Endodermal cell (in vitro differentiated cells): ENCODE results near the gene BRI3. TPM values are rescaled to one million over a fixed set of nuclear protein-coding genes. Genes with fewer than 3 reads are reported as not detected.

Experiments
- DNase-seq: peaks from one replicate; pipeline ENCODE4 v3.0.0-alpha.2; 2017
- H3K27ac ChIP-seq: 2 replicates; pipeline ENCODE4 v1.5.1; 2013; ENCODE audit warnings: mild to moderate bottlenecking, low read depth, low read length, moderate library complexity
- H3K27me3 ChIP-seq: 2 replicates; pipeline ENCODE4 v1.6.1; 2013; ENCODE audit warnings: mild to moderate bottlenecking, low read length, moderate library complexity; ENCODE audit not compliant: insufficient read depth, control insufficient read depth, poor library complexity, severe bottlenecking
- H3K36me3 ChIP-seq: 2 replicates; pipeline ENCODE4 v1.7.0; 2013; ENCODE audit warnings: mild to moderate bottlenecking, low read length, moderate library complexity; ENCODE audit not compliant: control insufficient read depth, insufficient read depth
- H3K4me1 ChIP-seq: one replicate; pipeline ENCODE4 v1.7.0; 2013; ENCODE audit warnings: low read length; ENCODE audit not compliant: control insufficient read depth, insufficient read depth
- H3K4me3 ChIP-seq: 2 replicates; pipeline ENCODE4 v1.5.1; 2013; ENCODE audit warnings: mild to moderate bottlenecking, low read length, moderate library complexity
- H3K9ac ChIP-seq: 2 replicates; pipeline ENCODE4 v1.6.1; 2013; ENCODE audit warnings: mild to moderate bottlenecking, low read length, moderate library complexity; ENCODE audit not compliant: poor library complexity, severe bottlenecking; ENCODE audit errors: extremely low read depth
- H3K9me3 ChIP-seq: 2 replicates; pipeline ENCODE4 v1.6.1; 2013; ENCODE audit warnings: mild to moderate bottlenecking, low read length, moderate library complexity; ENCODE audit not compliant: control insufficient read depth
- H3K27ac Mint-ChIP-seq: 2 replicates; pipeline ENCODE4 v1.8.0; 2020; ENCODE audit warnings: mixed read lengths
- H3K27me3 Mint-ChIP-seq: 2 replicates; pipeline ENCODE4 v1.8.0; 2021; ENCODE audit warnings: mild to moderate bottlenecking, mixed read lengths; ENCODE audit not compliant: insufficient read depth
- H3K36me3 Mint-ChIP-seq: 2 replicates; pipeline ENCODE4 v1.8.0; 2020; ENCODE audit warnings: low read depth, mixed read lengths
- H3K4me1 Mint-ChIP-seq: 2 replicates; pipeline ENCODE4 v1.8.0; 2020; ENCODE audit warnings: mixed read lengths
- H3K4me3 Mint-ChIP-seq: 2 replicates; pipeline ENCODE4 v1.8.0; 2020; ENCODE audit warnings: mild to moderate bottlenecking, moderate library complexity, mixed read lengths
- H3K9me3 Mint-ChIP-seq: 2 replicates; pipeline ENCODE4 v1.8.0; 2020; ENCODE audit warnings: mild to moderate bottlenecking, mixed read lengths
- WGBS, 2 experiments: methylation state at CpG; one replicate each; pipeline versions ENCODE4 v1.1.5 to v1.1.7; 2013; ENCODE audit warnings: missing lambda C conversion rate in 2 of 2, mixed read lengths in 1 of 2; ENCODE audit not compliant: insufficient coverage in 1 of 2, insufficient read length in 1 of 2; 5-methylcytosine and 5-hydroxymethylcytosine counted together
- total RNA-seq, 2 donors: library from RNA; stranded (reverse); fragmentation: NEBNext Ultra II Directional in 1 of 2; extraction: Animal tissue kit (Norgen Biotek cat#: 25700) in 1 of 2; gene quantifications; 2 replicates in 1 of 2; 3 replicates in 1 of 2; pipeline ENCODE4 v1.2.1, GENCODE V29; 2021
- TF ChIP-seq, protein P1 (sequence below): fragments of 200-600 bp; sonication (generic); conservative IDR thresholded peaks from 2 replicates; pipeline ENCODE4 v1.5.0; 2021; ENCODE audit warnings: antibody characterized with exemption, mild to moderate bottlenecking

Gene BRI3
- total RNA-seq, 2 donors from 2014 or later, result 130 to 152 TPM

DNA sequence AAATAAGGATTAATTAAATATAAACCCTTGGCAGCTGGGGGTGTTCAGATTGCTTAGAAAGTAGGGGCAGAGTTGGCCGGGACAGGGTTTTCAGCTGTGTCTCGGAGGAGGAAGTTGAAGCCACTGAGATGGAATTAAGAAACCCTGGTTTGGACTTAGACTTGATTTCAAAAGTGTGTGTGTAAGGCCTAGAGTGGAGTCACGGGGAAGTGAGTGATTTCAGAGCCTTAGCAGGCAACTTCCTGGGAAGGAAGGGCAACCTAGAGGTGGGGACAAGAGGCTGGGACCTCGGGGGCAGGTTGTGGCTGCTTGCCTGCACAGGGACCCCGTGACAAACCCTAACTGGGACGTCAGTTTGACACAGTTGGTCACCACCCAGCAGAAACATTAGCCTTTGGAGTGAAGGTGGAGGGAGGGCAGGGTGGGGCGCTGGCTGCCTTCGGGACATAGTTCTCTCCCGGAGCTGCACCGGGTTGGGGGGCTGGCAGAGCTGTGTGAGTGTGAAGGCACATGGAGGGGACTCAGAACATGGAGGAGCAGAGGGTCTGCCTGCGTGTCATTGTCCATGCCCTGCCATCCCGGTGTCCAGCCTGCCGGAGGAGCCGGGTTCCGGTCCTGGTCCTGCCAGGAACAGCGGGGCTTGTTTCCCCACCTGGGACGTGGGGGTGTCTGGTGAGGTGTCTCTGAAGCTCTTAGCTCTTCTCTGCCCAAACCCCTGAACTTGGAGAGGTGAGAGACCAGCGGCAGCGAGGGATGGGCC is 1.8 kb downstream of the BRI3 start:
- no peaks in the 10 kb centered on the region for H3K27me3 ChIP-seq
- Mint-ChIP-seq H3K4me3 (peak overlapping the region; percentile 84), H3K27ac (peak overlapping the region; percentile 90), H3K27me3 (no peaks in the 10 kb centered on the region), H3K9me3 (no peaks in the 10 kb centered on the region), H3K4me1 (peaks cover 25% of the 10 kb centered on the region), H3K36me3 (peaks cover 6% of the 10 kb centered on the region)
- peak overlapping the region; percentile 85 for H3K9ac ChIP-seq
- no peaks in the 10 kb centered on the region for H3K9me3 ChIP-seq
- WGBS, 2 experiments, result 91% methylated on average over 11 to 19 of the region's 19 CpGs
- TF ChIP-seq, protein P1, sequence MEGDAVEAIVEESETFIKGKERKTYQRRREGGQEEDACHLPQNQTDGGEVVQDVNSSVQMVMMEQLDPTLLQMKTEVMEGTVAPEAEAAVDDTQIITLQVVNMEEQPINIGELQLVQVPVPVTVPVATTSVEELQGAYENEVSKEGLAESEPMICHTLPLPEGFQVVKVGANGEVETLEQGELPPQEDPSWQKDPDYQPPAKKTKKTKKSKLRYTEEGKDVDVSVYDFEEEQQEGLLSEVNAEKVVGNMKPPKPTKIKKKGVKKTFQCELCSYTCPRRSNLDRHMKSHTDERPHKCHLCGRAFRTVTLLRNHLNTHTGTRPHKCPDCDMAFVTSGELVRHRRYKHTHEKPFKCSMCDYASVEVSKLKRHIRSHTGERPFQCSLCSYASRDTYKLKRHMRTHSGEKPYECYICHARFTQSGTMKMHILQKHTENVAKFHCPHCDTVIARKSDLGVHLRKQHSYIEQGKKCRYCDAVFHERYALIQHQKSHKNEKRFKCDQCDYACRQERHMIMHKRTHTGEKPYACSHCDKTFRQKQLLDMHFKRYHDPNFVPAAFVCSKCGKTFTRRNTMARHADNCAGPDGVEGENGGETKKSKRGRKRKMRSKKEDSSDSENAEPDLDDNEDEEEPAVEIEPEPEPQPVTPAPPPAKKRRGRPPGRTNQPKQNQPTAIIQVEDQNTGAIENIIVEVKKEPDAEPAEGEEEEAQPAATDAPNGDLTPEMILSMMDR, result no peak
- DNase-seq, result no peak
- H3K4me3 ChIP-seq, result peak overlapping the region; percentile 88
- H3K36me3 ChIP-seq, result peaks cover 7% of the 10 kb centered on the region
- no peaks in the 10 kb centered on the region for H3K4me1 ChIP-seq
- no peak overlapping the region for H3K27ac ChIP-seq

DNA sequence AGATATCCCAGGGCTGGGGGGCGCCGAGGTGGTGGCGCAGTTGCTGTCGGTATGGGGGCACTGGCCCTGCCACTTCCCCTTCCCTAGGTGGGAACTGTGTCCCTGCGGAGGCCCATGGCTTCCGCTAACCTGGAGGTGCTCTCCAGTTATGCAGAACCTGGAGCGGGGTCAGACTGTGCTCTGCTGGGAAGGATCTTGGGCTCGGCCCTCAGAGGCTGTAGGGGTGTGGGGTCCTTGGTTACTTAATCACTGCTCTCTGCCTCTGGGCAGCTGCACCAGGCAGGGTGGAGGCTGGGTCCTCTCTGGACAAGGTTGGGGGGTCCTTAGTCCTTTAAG is 2.4 kb downstream of the BRI3 start:
- Mint-ChIP-seq H3K9me3 (no peaks in the 10 kb centered on the region), H3K27ac (no peak overlapping the region), H3K36me3 (peaks cover 9% of the 10 kb centered on the region), H3K4me1 (peaks cover 25% of the 10 kb centered on the region), H3K4me3 (peak overlapping the region; percentile 84), H3K27me3 (no peaks in the 10 kb centered on the region)
- TF ChIP-seq, protein P1, result no peak
- no peaks in the 10 kb centered on the region for H3K4me1 ChIP-seq
- H3K4me3 ChIP-seq, result peak overlapping the region; percentile 88
- peaks cover 7% of the 10 kb centered on the region for H3K36me3 ChIP-seq
- DNase-seq, result no peak
- H3K27ac ChIP-seq, result no peak overlapping the region
- H3K9ac ChIP-seq, result no peak overlapping the region
- no peaks in the 10 kb centered on the region for H3K27me3 ChIP-seq
- H3K9me3 ChIP-seq, result no peaks in the 10 kb centered on the region
- 95 to 100% methylated on average over 5 to 8 of the region's 8 CpGs for WGBS, 2 experiments

DNA sequence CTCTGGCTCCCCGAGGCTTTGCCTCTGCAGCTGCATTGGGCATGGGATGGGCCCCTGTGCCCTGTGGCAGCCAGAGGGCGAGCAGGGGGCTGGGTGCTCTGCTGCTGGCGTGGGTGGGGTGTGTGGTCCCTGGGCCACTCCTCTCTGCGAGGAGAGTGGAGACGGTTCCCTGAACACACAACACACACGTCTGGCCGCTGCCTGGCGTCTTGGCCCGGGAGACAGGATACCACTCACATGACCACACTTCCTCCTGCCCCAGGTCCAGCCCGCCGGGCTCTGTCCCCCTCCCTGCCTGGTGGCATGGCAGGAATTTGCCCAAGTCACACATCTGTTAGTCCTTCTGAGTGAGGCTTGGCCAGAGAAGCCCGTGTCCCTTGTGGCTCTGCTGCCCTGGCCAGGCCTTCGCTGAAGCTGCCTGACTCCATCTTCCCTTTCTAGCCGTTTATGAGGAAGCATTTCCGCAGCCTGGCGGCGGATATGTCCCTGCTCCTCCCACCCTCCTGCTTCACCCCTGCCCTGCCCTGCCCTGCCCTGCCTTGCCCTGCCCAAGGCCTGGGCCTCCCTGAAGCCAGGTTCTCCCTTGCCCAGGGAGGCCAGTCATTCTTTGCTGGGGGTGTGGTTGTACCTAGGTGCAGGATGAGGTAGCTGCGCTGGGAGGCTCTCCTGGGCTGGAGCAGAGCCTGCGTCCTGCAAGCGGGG is 3.0 kb downstream of the BRI3 start:
- H3K9me3 Mint-ChIP-seq, result no peaks in the 10 kb centered on the region
- Histone ChIP-seq H3K9ac (no peak overlapping the region), H3K27ac (no peak overlapping the region), H3K27me3 (no peaks in the 10 kb centered on the region), H3K4me3 (peak overlapping the region; percentile 88), H3K36me3 (peaks cover 11% of the 10 kb centered on the region), H3K9me3 (no peaks in the 10 kb centered on the region), H3K4me1 (no peaks in the 10 kb centered on the region)
- TF ChIP-seq, protein P1, result no peak
- peak overlapping the region; percentile 84 for H3K4me3 Mint-ChIP-seq
- no peak overlapping the region for H3K27ac Mint-ChIP-seq
- H3K36me3 Mint-ChIP-seq, result peaks cover 9% of the 10 kb centered on the region
- H3K27me3 Mint-ChIP-seq, result no peaks in the 10 kb centered on the region
- WGBS, 2 experiments, result 92 to 98% methylated on average over 5 to 20 of the region's 20 CpGs
- DNase-seq, result peak; percentile 66
- peaks cover 25% of the 10 kb centered on the region for H3K4me1 Mint-ChIP-seq
